ENCODE measurements around the gene SNAP91. TPM values are rescaled to one million over a fixed set of nuclear protein-coding genes. Genes with fewer than 3 reads are reported as not detected.

SNAP91 gene
- total RNA-seq, 1 donor: 0.72 TPM

- H3K4me3 ChIP-seq (ENCODE audit: insufficient read depth, low read length): peak overlapping the region; percentile 59
- peak overlapping the region; percentile 57 for H3K4me2 ChIP-seq (ENCODE audit: insufficient read depth, low read length)
- no peaks in the 10 kb centered on the region for H3K9me3 ChIP-seq (ENCODE audit: low read depth, low read length)
- no peaks in the 10 kb centered on the region for H3K36me3 ChIP-seq (ENCODE audit: insufficient read depth, low read length)
- DNase-seq (ENCODE audit: insufficient read length, low spot score, missing footprints): peak; percentile 83
- H2AFZ ChIP-seq (ENCODE audit: low read length): no peak overlapping the region
- no peaks in the 10 kb centered on the region for H3K4me1 ChIP-seq (ENCODE audit: insufficient read depth, low read length)
- H3K79me2 ChIP-seq (ENCODE audit: insufficient read depth, low read length): no peaks in the 10 kb centered on the region
- no peak for TF ChIP-seq CTCF (IDR thresholded peaks at IDR 0.05; ENCODE audit: extremely low read depth, low read depth, low read length)
- H3K27ac ChIP-seq (ENCODE audit: low read depth, low read length): no peak overlapping the region
- peaks cover 45% of the 10 kb centered on the region for H3K27me3 ChIP-seq (ENCODE audit: insufficient read depth, low read length)
- H4K20me1 ChIP-seq (ENCODE audit: insufficient read depth, low read length): no peaks in the 10 kb centered on the region
Observed at GRCh38 chr6:83707829-83708545, 914 bp downstream of the SNAP91 start.

GRCh38 chr6:83702749-83703148 lies 6.2 kb downstream of the SNAP91 start:
- DNase-seq (ENCODE audit: insufficient read length, low spot score, missing footprints): no peak
- Histone ChIP-seq H2AFZ (ENCODE audit: low read length) (no peak overlapping the region), H3K4me3 (ENCODE audit: insufficient read depth, low read length) (no peak overlapping the region), H3K27ac (ENCODE audit: low read depth, low read length) (no peak overlapping the region), H3K4me1 (ENCODE audit: insufficient read depth, low read length) (no peaks in the 10 kb centered on the region), H3K36me3 (ENCODE audit: insufficient read depth, low read length) (no peaks in the 10 kb centered on the region), H3K4me2 (ENCODE audit: insufficient read depth, low read length) (no peak overlapping the region), H3K27me3 (ENCODE audit: insufficient read depth, low read length) (peaks cover 21% of the 10 kb centered on the region), H3K9me3 (ENCODE audit: low read depth, low read length) (no peaks in the 10 kb centered on the region), H3K79me2 (ENCODE audit: insufficient read depth, low read length) (no peaks in the 10 kb centered on the region), H4K20me1 (ENCODE audit: insufficient read depth, low read length) (no peaks in the 10 kb centered on the region)
- no peak for TF ChIP-seq CTCF (IDR thresholded peaks at IDR 0.05; ENCODE audit: extremely low read depth, low read depth, low read length)

GRCh38 chr6:83702077-83702476 lies 6.8 kb downstream of the SNAP91 start:
- Histone ChIP-seq H3K79me2 (ENCODE audit: insufficient read depth, low read length) (no peaks in the 10 kb centered on the region), H4K20me1 (ENCODE audit: insufficient read depth, low read length) (no peaks in the 10 kb centered on the region), H3K27ac (ENCODE audit: low read depth, low read length) (no peak overlapping the region), H3K4me2 (ENCODE audit: insufficient read depth, low read length) (no peak overlapping the region), H3K4me3 (ENCODE audit: insufficient read depth, low read length) (no peak overlapping the region), H3K9me3 (ENCODE audit: low read depth, low read length) (no peaks in the 10 kb centered on the region), H3K4me1 (ENCODE audit: insufficient read depth, low read length) (no peaks in the 10 kb centered on the region), H3K36me3 (ENCODE audit: insufficient read depth, low read length) (no peaks in the 10 kb centered on the region), H2AFZ (ENCODE audit: low read length) (no peak overlapping the region), H3K27me3 (ENCODE audit: insufficient read depth, low read length) (peaks cover 14% of the 10 kb centered on the region)
- DNase-seq (ENCODE audit: insufficient read length, low spot score, missing footprints): no peak
- no peak for TF ChIP-seq CTCF (IDR thresholded peaks at IDR 0.05; ENCODE audit: extremely low read depth, low read depth, low read length)

GRCh38 chr6:83696674-83697073 lies 12.2 kb downstream of the SNAP91 start:
- Histone ChIP-seq H3K9me3 (ENCODE audit: low read depth, low read length) (no peaks in the 10 kb centered on the region), H3K4me2 (ENCODE audit: insufficient read depth, low read length) (no peak overlapping the region), H4K20me1 (ENCODE audit: insufficient read depth, low read length) (no peaks in the 10 kb centered on the region), H3K4me1 (ENCODE audit: insufficient read depth, low read length) (no peaks in the 10 kb centered on the region), H3K36me3 (ENCODE audit: insufficient read depth, low read length) (no peaks in the 10 kb centered on the region), H2AFZ (ENCODE audit: low read length) (no peak overlapping the region), H3K79me2 (ENCODE audit: insufficient read depth, low read length) (no peaks in the 10 kb centered on the region), H3K27me3 (ENCODE audit: insufficient read depth, low read length) (no peaks in the 10 kb centered on the region), H3K4me3 (ENCODE audit: insufficient read depth, low read length) (no peak overlapping the region), H3K27ac (ENCODE audit: low read depth, low read length) (no peak overlapping the region)
- no peak for DNase-seq (ENCODE audit: insufficient read length, low spot score, missing footprints)
- TF ChIP-seq CTCF (IDR thresholded peaks at IDR 0.05; ENCODE audit: extremely low read depth, low read depth, low read length): no peak
